Mucosa of descending colon (tissue), 3 donors: Measurements from ENCODE around the gene BICRA. TPM values are rescaled to one million over a fixed set of nuclear protein-coding genes. Genes with fewer than 3 reads are reported as not detected.
A peak's percentile ranks its signal among the peaks of the same experiment; 100 is the strongest.

ENCODE experiments used
- ATAC-seq: fragments of 200-7000 bp; cut with Tn5 transposase; one replicate; pipeline ENCODE4 v1.9.1; 2020; ENCODE audit warnings: mild to moderate bottlenecking, moderate library complexity
- DNase-seq, 3 donors: peaks; one replicate each; pipeline ENCODE4 v3.0.0-alpha.2; 2020
- H3K36me3 ChIP-seq: fragments of 200-600 bp; one replicate; pipeline ENCODE4 v1.8.0; 2021; ENCODE audit warnings: low read depth, mild to moderate bottlenecking
- H3K4me1 ChIP-seq: fragments of 200-600 bp; one replicate; pipeline ENCODE4 v1.8.0; 2021; ENCODE audit warnings: low read depth, mild to moderate bottlenecking
- H3K4me3 ChIP-seq: fragments of 200-600 bp; one replicate; pipeline ENCODE4 v1.8.0; 2021; ENCODE audit warnings: mild to moderate bottlenecking
- H3K9me3 ChIP-seq: fragments of 200-600 bp; one replicate; pipeline ENCODE4 v1.8.0; 2021; ENCODE audit warnings: mild to moderate bottlenecking
- CTCF ChIP-seq: fragments of 200-600 bp; IDR thresholded peaks from one replicate; pipeline ENCODE4 v1.8.0; 2022; ENCODE audit warnings: antibody characterized with exemption, mild to moderate bottlenecking
- intact Hi-C, 2 donors: fragments of 100-400 bp; cut with DNase I in 1 of 2; cut with micrococcal nuclease in 1 of 2; formaldehyde crosslinking; loops; one replicate each; pipeline versions ENCODE4 v1.11.0 to v1.11.1; 2022; cut with DNase I, micrococcal nuclease
- long read RNA-seq, 2 donors: library from polyadenylated mRNA; unstranded; transcript quantifications; one replicate each; pipeline ENCODE4 v2.0.0, GENCODE V29; 2019 to 2021
- total RNA-seq, 3 donors: library from RNA; stranded (reverse); fragmentation: NEBNext Ultra II Directional in 2 of 3; extraction: Animal tissue kit (Norgen Biotek cat#: 25700) in 2 of 3; gene quantifications; one replicate each; pipeline versions ENCODE4 v1.2.1 to v1.2.4, GENCODE V29; 2021 to 2023
- donor health status: DM: no; HTN: no; CAD: no; lungs with moderate emphysema.
- donor health status: DM: no; HTN: no; CAD: no.
- donor health status: DM: no; HTN: yes; CAD: no.

Gene BICRA
- 10 to 100 TPM; 18.1 to 19.7 (median 18.5) TPM for total RNA-seq
- long read RNA-seq, donor 1, transcript BICRA-203 (1 exons, 3,312 nt), result major isoform, 6 of 12 reads
- long read RNA-seq, donor 1, partial matches to known transcripts, result 1 of 12 reads
- long read RNA-seq, donor 1, other reads (novel, unspliced or antisense), result 3 of 12 reads
- long read RNA-seq, donor 2, partial matches to known transcripts, result 0 of 1 reads
- long read RNA-seq, donor 2, other reads (novel, unspliced or antisense), result 0 of 1 reads

GRCh38 chr19:47608969-47609905 lies at the start of gene BICRA:
Gene BICRA, plus strand, starts transcription at chr19:47609134. Its CDS starts 64,441 bp downstream, at chr19:47673575.
- no peak for TF ChIP-seq CTCF
- intact Hi-C loops, result loop anchor here in 1 of 2 donors (10.0 kb wide), 1 partner anchor 94 kb away; the partner anchor contains the start of gene NAPA
- Histone ChIP-seq H3K36me3 (no peaks in the 10 kb centered on the region), H3K4me3 (peak within 1 kb of the TSS; percentile 76), H3K9me3 (no peaks in the 10 kb centered on the region), H3K4me1 (peaks cover 19% of the 10 kb centered on the region)
- DNase-seq (peak; percentile 84 to 91 (median 88)), ATAC-seq (peak; percentile 68)

- no peak for DNase-seq
- peak; percentile 49 for ATAC-seq
- Histone ChIP-seq H3K4me3 (no peak overlapping the region), H3K36me3 (no peaks in the 10 kb centered on the region), H3K9me3 (no peaks in the 10 kb centered on the region), H3K4me1 (peaks cover 19% of the 10 kb centered on the region)
- intact Hi-C loops, result no loop called here
- no peak for TF ChIP-seq CTCF
Observed at GRCh38 chr19:47560999-47561398, 47.9 kb upstream of the BICRA start.

GRCh38 chr19:47561440-47562057 lies 47.4 kb upstream of the BICRA start:
- H3K4me3 ChIP-seq, result no peak overlapping the region
- H3K36me3 ChIP-seq, result no peaks in the 10 kb centered on the region
- DNase-seq (no peak), ATAC-seq (peak; percentile 34)
- no peaks in the 10 kb centered on the region for H3K9me3 ChIP-seq
- TF ChIP-seq CTCF, result no peak
- intact Hi-C loops, result no loop called here
- H3K4me1 ChIP-seq, result peaks cover 19% of the 10 kb centered on the region

GRCh38 chr19:47564081-47564480 lies 44.9 kb upstream of the BICRA start:
- Histone ChIP-seq H3K36me3 (no peaks in the 10 kb centered on the region), H3K9me3 (no peaks in the 10 kb centered on the region), H3K4me3 (no peak overlapping the region), H3K4me1 (peaks cover 19% of the 10 kb centered on the region)
- DNase-seq (peak in 1 of 3 donors; percentile 86), ATAC-seq (peak; percentile 97)
- no peak for TF ChIP-seq CTCF
- intact Hi-C loops, result no loop called here

GRCh38 chr19:47569331-47569730 lies 39.6 kb upstream of the BICRA start:
- no peak overlapping the region for H3K4me3 ChIP-seq
- ATAC-seq, result no peak
- DNase-seq, result no peak
- H3K4me1 ChIP-seq, result no peaks in the 10 kb centered on the region
- no peaks in the 10 kb centered on the region for H3K9me3 ChIP-seq
- intact Hi-C loops, result no loop called here
- H3K36me3 ChIP-seq, result no peaks in the 10 kb centered on the region
- no peak for TF ChIP-seq CTCF
